ENCODE data around the gene CNIH4. TPM values are rescaled to one million over a fixed set of nuclear protein-coding genes. Genes with fewer than 3 reads are reported as not detected.

Gene CNIH4
- total RNA-seq, 1 experiment from 2014 or later: 77.8 TPM

GRCh38 chr1:224331824-224332223 lies 24.9 kb upstream of the CNIH4 start (continued):
- TF ChIP-seq FOXP4 (CRISPR knock-in tag; IDR thresholded peaks at IDR 0.05) (no peak), ATF6 (CRISPR knock-in tag; IDR thresholded peaks at IDR 0.05) (no peak)

GRCh38 chr1:224333309-224333926 lies 23.3 kb upstream of the CNIH4 start:
- ChIA-PET CTCF (interaction anchor here (0.9 to 1.5 kb wide), 4 partner anchors 93 to 589 kb away, joined by 3 to 5 read pairs (median 4); no protein-coding TSS in a partner anchor), POLR2A (no interaction called here)
- H3K4me3 Mint-ChIP-seq: no peak overlapping the region
- peaks cover 5% of the 10 kb centered on the region for H3K9me3 Mint-ChIP-seq
- no peak for DNase-seq (ENCODE audit: low spot score)
- H3K27me3 Mint-ChIP-seq (ENCODE audit: low read depth): no peaks in the 10 kb centered on the region
- H3K4me1 Mint-ChIP-seq: peaks cover 21% of the 10 kb centered on the region
- peaks cover 4% of the 10 kb centered on the region; the same call in 1 of the 2 replicates for H3K36me3 Mint-ChIP-seq
- peak; percentile 46 for ATAC-seq
- TF ChIP-seq ZBTB43 (CRISPR knock-in tag; IDR thresholded peaks at IDR 0.05) (no peak), CTCF (IDR thresholded peaks at IDR 0.05) (peak; percentile 42; the same call in 1 of the 2 replicates)
- no peak overlapping the region; the same call in 1 of the 2 replicates for H3K27ac Mint-ChIP-seq

- no peak for DNase-seq (ENCODE audit: low spot score)
- Mint-ChIP-seq H3K9me3 (peaks cover 10% of the 10 kb centered on the region), H3K4me1 (peaks cover 21% of the 10 kb centered on the region), H3K27me3 (ENCODE audit: low read depth) (no peaks in the 10 kb centered on the region), H3K36me3 (peaks cover 4% of the 10 kb centered on the region; the same call in 1 of the 2 replicates), H3K27ac (peak overlapping the region; percentile 64; the same call in 1 of the 2 replicates), H3K4me3 (no peak overlapping the region)
- ChIA-PET POLR2A (no interaction called here), CTCF (interaction anchor here (0.5 to 1.5 kb wide), 5 partner anchors 94 to 588 kb away, joined by 3 to 5 read pairs (median 3); no protein-coding TSS in a partner anchor)
- no peak for ATAC-seq
- TF ChIP-seq ZNF121 (CRISPR knock-in tag; IDR thresholded peaks at IDR 0.05) (no peak), HMGA2 (CRISPR knock-in tag; IDR thresholded peaks at IDR 0.05) (no peak), ZNF138 (CRISPR knock-in tag; conservative IDR thresholded peaks at IDR 0.05) (no peak), E2F4 (CRISPR knock-in tag; IDR thresholded peaks at IDR 0.05; ENCODE audit: borderline replicate concordance, low read depth) (no peak), GTF2I (CRISPR knock-in tag; conservative IDR thresholded peaks at IDR 0.05) (no peak)
Measured at GRCh38 chr1:224333939-224334786, 22.5 kb upstream of the CNIH4 start.
